CD4-positive, CD25-positive, alpha-beta regulatory T cell (primary cell): Measurements from ENCODE around the gene CHRD. TPM values are rescaled to one million over a fixed set of nuclear protein-coding genes. Genes with fewer than 3 reads are reported as not detected.

Experiments used
- ATAC-seq, 2 donors: fragments of 150-1000 bp; cut with Tn5 transposase; one replicate each; pipeline ENCODE4 v1.10.0; 2021; ENCODE audit warnings: low read depth in 2 of 2, moderate number of reproducible peaks in 2 of 2, moderate library complexity in 1 of 2
- DNase-seq, 3 donors: peaks; one replicate each; pipeline versions ENCODE4 v3.0.0 to v3.0.0-alpha.2; 2012 to 2022; ENCODE audit warnings: mixed read lengths in 1 of 3
- H3K27ac ChIP-seq: one replicate; pipeline ENCODE4 v1.7.0; 2013; ENCODE audit warnings: mild to moderate bottlenecking, low read length; ENCODE audit not compliant: insufficient read depth, poor library complexity, severe bottlenecking
- H3K27me3 ChIP-seq: one replicate; pipeline ENCODE4 v1.7.0; 2013; ENCODE audit warnings: low read length; ENCODE audit not compliant: control insufficient read depth, insufficient read depth
- H3K36me3 ChIP-seq: one replicate; pipeline ENCODE4 v1.7.0; 2013; ENCODE audit warnings: mild to moderate bottlenecking, low read length, moderate library complexity; ENCODE audit not compliant: control insufficient read depth, insufficient read depth
- H3K4me1 ChIP-seq: 2 replicates; pipeline ENCODE4 v1.7.0; 2013; ENCODE audit warnings: mild to moderate bottlenecking, low read length; ENCODE audit not compliant: insufficient read depth, control insufficient read depth, poor library complexity, severe bottlenecking
- H3K4me3 ChIP-seq: one replicate; pipeline ENCODE4 v1.7.0; 2013; ENCODE audit warnings: low read depth, mild to moderate bottlenecking, low read length, moderate library complexity
- H3K9me3 ChIP-seq, 2 experiments: 1 replicate in 1 of 2; 2 replicates in 1 of 2; pipeline ENCODE4 v1.7.0; 2013; ENCODE audit warnings: low read length in 2 of 2, mild to moderate bottlenecking in 1 of 2, moderate library complexity in 1 of 2; ENCODE audit not compliant: control insufficient read depth in 2 of 2
- H3K27ac Mint-ChIP-seq, 3 donors: one replicate each; pipeline ENCODE4 v1.8.0; 2020 to 2022; ENCODE audit warnings: mild to moderate bottlenecking in 3 of 3, mixed read lengths in 3 of 3, moderate library complexity in 2 of 3
- H3K27me3 Mint-ChIP-seq: one replicate; pipeline ENCODE4 v1.8.0; 2022; ENCODE audit warnings: mild to moderate bottlenecking, mixed read lengths
- H3K36me3 Mint-ChIP-seq: one replicate; pipeline ENCODE4 v1.8.0; 2020; ENCODE audit warnings: mixed read lengths
- H3K4me1 Mint-ChIP-seq, 4 donors: one replicate each; pipeline ENCODE4 v1.8.0; 2020 to 2022; ENCODE audit warnings: mixed read lengths in 4 of 4, mild to moderate bottlenecking in 1 of 4
- H3K4me3 Mint-ChIP-seq, 4 donors: one replicate each; pipeline ENCODE4 v1.8.0; 2020 to 2022; ENCODE audit warnings: mild to moderate bottlenecking in 4 of 4, mixed read lengths in 4 of 4, moderate library complexity in 3 of 4
- H3K9me3 Mint-ChIP-seq, 7 donors: one replicate each; pipeline ENCODE4 v1.8.0; 2020 to 2022; ENCODE audit warnings: mixed read lengths in 7 of 7, mild to moderate bottlenecking in 3 of 7, moderate library complexity in 2 of 7
- polyA plus RNA-seq, 4 donors: library from polyadenylated mRNA; unstranded; fragments of 300-500 nt; fragmentation: Illumina TruSeq; gene quantifications; one replicate each; pipeline ENCODE4 v1.2.3, GENCODE V29; 2021
- total RNA-seq: library from RNA; stranded (reverse); gene quantifications from one replicate; pipeline ENCODE4 v1.2.3, GENCODE V29; 2022

CHRD gene
- total and polyA plus RNA-seq, 5 donors from 2014 or later: not detected

DNA sequence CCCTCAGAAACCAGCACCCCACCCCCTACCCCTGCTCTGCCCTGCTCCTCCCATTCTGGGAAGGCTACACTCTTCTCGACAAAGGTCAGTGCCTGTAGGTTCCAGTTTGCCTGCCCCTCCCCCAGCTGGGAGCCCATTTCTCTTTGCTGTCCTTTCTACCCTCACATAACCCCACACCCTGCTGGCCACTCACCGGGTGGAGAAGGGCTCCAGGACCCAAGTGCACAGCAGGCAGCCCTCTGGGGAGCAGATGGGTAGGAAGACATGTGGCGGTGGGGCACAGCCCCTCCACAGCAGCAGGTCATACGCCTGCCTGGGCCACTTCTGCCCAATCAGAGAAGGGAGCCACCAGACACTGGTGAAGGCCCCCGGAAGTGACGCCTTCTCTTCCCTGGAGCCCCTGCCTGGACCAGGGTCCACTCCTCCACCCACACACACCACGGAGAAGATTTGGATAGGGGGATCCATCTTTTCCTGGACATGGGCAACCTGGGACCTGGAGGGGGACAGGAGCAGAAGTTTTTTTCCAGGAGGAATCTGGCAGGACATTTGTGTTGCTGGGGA lies 1.9 kb upstream of the CHRD start, which contains the start of gene THPO:
Gene THPO, minus strand, starts transcription at position 326 of the 564 bp plus-strand sequence. CDS start 1,948 bp downstream, outside the sequence.
- Mint-ChIP-seq H3K9me3 (peaks cover 0 to 3% (median 0%) of the 10 kb centered on the region in 7 donors), H3K4me3 (peak within 1 kb of the TSS in 2 of 4 donors; percentile 13 to 80), H3K4me1 (peaks cover 0 to 16% (median 3%) of the 10 kb centered on the region in 4 donors), H3K36me3 (no peaks in the 10 kb centered on the region), H3K27ac (no peak within 1 kb of the TSS), H3K27me3 (peaks cover 61% of the 10 kb centered on the region)
- peaks cover 12% of the 10 kb centered on the region for H3K4me1 ChIP-seq
- no peaks in the 10 kb centered on the region for H3K36me3 ChIP-seq
- ATAC-seq (no peak), DNase-seq (no peak)
- H3K27me3 ChIP-seq: peaks cover 23% of the 10 kb centered on the region
- H3K4me3 ChIP-seq: no peak within 1 kb of the TSS
- H3K27ac ChIP-seq: no peak within 1 kb of the TSS
- H3K9me3 ChIP-seq: no peaks in the 10 kb centered on the region

DNA sequence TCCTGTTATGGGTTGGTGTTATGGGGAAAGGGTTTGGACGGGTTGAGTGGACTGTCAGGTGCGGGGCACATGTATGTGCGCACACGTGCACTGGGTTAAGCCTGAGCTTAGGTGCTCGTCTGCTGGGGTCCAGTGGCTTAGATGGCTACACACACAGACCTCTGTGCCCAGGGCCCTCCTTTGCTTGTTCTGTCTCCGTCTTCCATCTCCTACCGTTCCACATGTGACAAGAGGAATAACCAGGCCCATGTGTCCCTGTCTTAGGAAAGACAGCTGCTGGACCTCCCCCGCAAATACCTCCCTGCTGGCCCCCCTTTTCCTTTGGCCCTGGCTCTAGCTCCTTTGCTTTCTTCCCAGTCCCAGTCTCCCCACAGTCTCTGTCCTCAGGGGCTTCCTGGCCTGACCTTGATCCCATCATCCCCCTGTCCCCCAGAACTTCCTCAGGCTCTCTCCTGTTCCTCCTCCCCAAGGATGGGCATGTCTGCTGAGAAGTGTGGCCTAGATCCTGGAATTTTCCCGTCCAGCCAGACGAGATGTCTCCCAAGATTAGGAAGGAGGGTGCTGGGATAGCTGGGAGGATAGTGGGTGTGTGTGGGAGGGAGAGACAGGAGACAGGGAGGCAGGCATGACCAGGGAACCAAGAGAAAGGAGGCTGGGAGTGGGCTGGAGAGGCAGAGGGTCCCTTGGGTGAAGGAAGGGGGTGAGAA lies 1.1 kb upstream of the CHRD start:
- Histone ChIP-seq H3K27me3 (peaks cover 23% of the 10 kb centered on the region), H3K4me3 (no peak overlapping the region), H3K9me3 (no peaks in the 10 kb centered on the region), H3K4me1 (peaks cover 12% of the 10 kb centered on the region), H3K27ac (no peak overlapping the region), H3K36me3 (no peaks in the 10 kb centered on the region)
- H3K27me3 Mint-ChIP-seq: peaks cover 67% of the 10 kb centered on the region
- peaks cover 0 to 16% (median 3%) of the 10 kb centered on the region in 4 donors for H3K4me1 Mint-ChIP-seq
- H3K36me3 Mint-ChIP-seq: no peaks in the 10 kb centered on the region
- H3K4me3 Mint-ChIP-seq: peak overlapping the region; percentile 43 to 80 (median 60)
- DNase-seq: no peak
- H3K9me3 Mint-ChIP-seq: peaks cover 0 to 3% (median 0%) of the 10 kb centered on the region in 7 donors
- ATAC-seq: no peak
- H3K27ac Mint-ChIP-seq: no peak overlapping the region

DNA sequence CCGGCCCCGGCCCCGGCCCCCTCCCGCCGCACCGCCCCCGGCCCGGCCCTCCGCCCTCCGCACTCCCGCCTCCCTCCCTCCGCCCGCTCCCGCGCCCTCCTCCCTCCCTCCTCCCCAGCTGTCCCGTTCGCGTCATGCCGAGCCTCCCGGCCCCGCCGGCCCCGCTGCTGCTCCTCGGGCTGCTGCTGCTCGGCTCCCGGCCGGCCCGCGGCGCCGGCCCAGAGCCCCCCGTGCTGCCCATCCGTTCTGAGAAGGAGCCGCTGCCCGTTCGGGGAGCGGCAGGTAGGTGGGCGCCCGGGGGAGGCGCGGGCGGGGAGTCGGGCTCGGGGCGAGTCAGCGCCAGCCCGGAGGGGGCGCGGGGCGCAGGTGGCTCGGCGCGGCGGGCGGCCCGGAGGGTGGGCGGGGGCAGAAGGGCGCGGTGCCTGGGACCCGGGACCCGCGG lies 352 bp downstream of the CHRD start:
- Mint-ChIP-seq H3K4me1 (peaks cover 0 to 16% (median 3%) of the 10 kb centered on the region in 4 donors), H3K27ac (no peak overlapping the region), H3K27me3 (peaks cover 68% of the 10 kb centered on the region), H3K36me3 (no peaks in the 10 kb centered on the region), H3K9me3 (peaks cover 0 to 3% (median 0%) of the 10 kb centered on the region in 7 donors), H3K4me3 (no peak overlapping the region)
- Histone ChIP-seq H3K9me3 (no peaks in the 10 kb centered on the region), H3K4me3 (no peak overlapping the region), H3K27ac (no peak overlapping the region), H3K36me3 (no peaks in the 10 kb centered on the region), H3K4me1 (peaks cover 12% of the 10 kb centered on the region), H3K27me3 (peaks cover 23% of the 10 kb centered on the region)
- no peak for DNase-seq
- ATAC-seq: no peak

DNA sequence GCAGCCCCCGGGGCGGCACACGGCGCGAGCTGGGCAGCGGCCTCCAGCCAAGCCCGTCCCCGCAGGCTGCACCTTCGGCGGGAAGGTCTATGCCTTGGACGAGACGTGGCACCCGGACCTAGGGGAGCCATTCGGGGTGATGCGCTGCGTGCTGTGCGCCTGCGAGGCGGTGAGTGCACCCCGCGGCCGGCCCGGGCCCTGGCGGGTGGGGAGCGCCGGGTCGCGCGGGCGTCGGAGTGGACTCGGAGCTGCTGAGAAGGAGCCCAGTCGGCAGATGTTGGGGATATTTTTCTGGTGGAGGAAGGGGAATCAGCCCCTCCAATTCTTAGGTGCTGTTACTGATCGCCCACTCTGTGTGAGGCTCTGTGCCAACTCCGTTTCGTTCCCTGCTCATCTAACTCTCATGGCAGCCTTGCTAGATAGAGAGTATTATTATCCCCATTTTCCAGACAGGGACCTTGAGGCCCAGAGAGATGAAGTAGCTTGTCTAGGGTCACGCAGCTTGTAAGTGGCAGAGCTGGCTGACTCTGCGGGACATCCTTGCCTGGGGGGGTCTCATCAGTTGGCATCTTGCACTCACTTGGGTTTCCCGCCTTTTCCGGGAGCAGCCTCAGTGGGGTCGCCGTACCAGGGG lies 890 bp downstream of the CHRD start:
- Mint-ChIP-seq H3K9me3 (peaks cover 0 to 5% (median 0%) of the 10 kb centered on the region in 7 donors), H3K4me3 (peak overlapping the region; percentile 41 to 89 (median 70)), H3K4me1 (peaks cover 0 to 16% (median 3%) of the 10 kb centered on the region in 4 donors), H3K27me3 (peaks cover 68% of the 10 kb centered on the region), H3K36me3 (no peaks in the 10 kb centered on the region), H3K27ac (no peak overlapping the region)
- Histone ChIP-seq H3K27me3 (peaks cover 21% of the 10 kb centered on the region), H3K4me1 (peaks cover 12% of the 10 kb centered on the region), H3K27ac (no peak overlapping the region), H3K9me3 (no peaks in the 10 kb centered on the region), H3K36me3 (no peaks in the 10 kb centered on the region), H3K4me3 (no peak overlapping the region)
- ATAC-seq (peak in 1 of 2 donors; percentile 33), DNase-seq (peak in 1 of 3 donors; percentile 16)

DNA sequence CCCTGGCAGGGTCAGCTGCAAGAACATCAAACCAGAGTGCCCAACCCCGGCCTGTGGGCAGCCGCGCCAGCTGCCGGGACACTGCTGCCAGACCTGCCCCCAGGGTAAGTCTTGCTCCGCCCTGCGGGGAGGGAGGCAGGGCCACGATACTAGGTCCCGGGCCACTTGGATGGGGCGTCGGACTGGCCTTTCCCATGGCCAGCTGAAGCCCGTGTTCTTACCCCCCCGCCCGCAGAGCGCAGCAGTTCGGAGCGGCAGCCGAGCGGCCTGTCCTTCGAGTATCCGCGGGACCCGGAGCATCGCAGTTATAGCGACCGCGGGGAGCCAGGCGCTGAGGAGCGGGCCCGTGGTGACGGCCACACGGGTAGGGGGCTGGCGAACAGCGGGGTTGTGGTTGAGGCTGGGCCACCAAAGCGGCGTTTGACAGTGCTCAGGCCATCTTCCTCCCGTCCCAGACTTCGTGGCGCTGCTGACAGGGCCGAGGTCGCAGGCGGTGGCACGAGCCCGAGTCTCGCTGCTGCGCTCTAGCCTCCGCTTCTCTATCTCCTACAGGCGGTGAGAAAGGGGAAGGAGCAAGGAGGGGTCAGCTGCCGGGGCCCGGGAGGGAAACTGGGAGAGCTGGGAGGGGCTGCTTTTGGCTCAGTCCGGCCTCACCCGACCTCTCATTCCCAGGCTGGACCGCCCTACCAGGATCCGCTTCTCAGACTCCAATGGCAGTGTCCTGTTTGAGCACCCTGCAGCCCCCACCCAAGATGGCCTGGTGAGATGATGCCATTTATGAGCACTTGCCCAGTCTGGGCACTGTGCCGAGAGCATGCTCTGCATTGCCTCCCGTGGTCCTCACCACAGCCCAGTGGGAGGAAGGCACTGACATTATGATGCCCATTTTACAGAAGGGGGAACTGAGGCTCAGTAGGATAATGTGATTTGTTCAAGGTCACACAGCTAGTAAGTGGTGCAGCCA lies 1.7 kb downstream of the CHRD start:
- Histone ChIP-seq H3K27me3 (peaks cover 21% of the 10 kb centered on the region), H3K9me3 (no peaks in the 10 kb centered on the region), H3K27ac (no peak overlapping the region), H3K4me3 (no peak overlapping the region), H3K4me1 (peaks cover 12% of the 10 kb centered on the region), H3K36me3 (no peaks in the 10 kb centered on the region)
- H3K36me3 Mint-ChIP-seq: no peaks in the 10 kb centered on the region
- peak overlapping the region in 3 of 4 donors; percentile 41 to 83 (median 58) for H3K4me3 Mint-ChIP-seq
- ATAC-seq (peak in 1 of 2 donors; percentile 36), DNase-seq (no peak)
- H3K27me3 Mint-ChIP-seq: peaks cover 66% of the 10 kb centered on the region
- peaks cover 0 to 16% (median 3%) of the 10 kb centered on the region in 4 donors for H3K4me1 Mint-ChIP-seq
- peaks cover 0 to 5% (median 0%) of the 10 kb centered on the region in 7 donors for H3K9me3 Mint-ChIP-seq
- no peak overlapping the region for H3K27ac Mint-ChIP-seq

DNA sequence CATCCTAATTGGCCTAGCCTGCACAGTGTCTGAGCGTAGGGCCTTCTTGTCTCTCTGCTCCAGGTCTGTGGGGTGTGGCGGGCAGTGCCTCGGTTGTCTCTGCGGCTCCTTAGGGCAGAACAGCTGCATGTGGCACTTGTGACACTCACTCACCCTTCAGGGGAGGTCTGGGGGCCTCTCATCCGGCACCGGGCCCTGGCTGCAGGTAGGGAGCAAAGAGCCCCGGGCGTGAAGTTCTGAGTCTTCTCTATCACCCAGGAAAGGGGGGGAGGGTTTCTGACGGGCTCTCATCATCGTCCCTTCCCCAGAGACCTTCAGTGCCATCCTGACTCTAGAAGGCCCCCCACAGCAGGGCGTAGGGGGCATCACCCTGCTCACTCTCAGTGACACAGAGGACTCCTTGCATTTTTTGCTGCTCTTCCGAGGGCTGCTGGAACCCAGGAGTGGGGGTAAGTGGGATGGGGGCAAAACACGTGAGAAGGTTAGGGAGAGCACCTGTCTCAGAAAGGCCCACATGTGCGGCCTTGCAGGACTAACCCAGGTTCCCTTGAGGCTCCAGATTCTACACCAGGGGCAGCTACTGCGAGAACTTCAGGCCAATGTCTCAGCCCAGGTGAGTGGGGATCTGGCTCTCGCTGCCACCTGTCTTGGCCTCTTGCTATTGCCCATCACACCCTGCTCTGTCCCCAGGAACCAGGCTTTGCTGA lies 2.6 kb downstream of the CHRD start:
- peaks cover 18% of the 10 kb centered on the region for H3K27me3 ChIP-seq
- Mint-ChIP-seq H3K27ac (no peak overlapping the region), H3K27me3 (peaks cover 57% of the 10 kb centered on the region), H3K9me3 (peaks cover 0 to 2% (median 0%) of the 10 kb centered on the region in 7 donors), H3K36me3 (no peaks in the 10 kb centered on the region), H3K4me1 (peaks cover 0 to 16% (median 3%) of the 10 kb centered on the region in 4 donors), H3K4me3 (no peak overlapping the region)
- DNase-seq (no peak), ATAC-seq (no peak)
- no peaks in the 10 kb centered on the region for H3K9me3 ChIP-seq
- H3K27ac ChIP-seq: no peak overlapping the region
- H3K36me3 ChIP-seq: no peaks in the 10 kb centered on the region
- peaks cover 12% of the 10 kb centered on the region for H3K4me1 ChIP-seq
- no peak overlapping the region for H3K4me3 ChIP-seq
